GM12865 (cell line): ENCODE data around the gene TBC1D22A.

Experiments used
- DNase-seq: peaks from one replicate; pipeline ENCODE4 v3.0.0; 2010; ENCODE audit warnings: low read depth
- H3K4me3 ChIP-seq: 2 replicates; pipeline ENCODE4 v1.5.1; 2011; ENCODE audit warnings: mild to moderate bottlenecking, low read depth, low read length, control low read depth
- TF ChIP-seq, protein P1 (sequence below): IDR thresholded peaks from 2 replicates; pipeline ENCODE4 v1.5.1; 2011; ENCODE audit warnings: low read length, control low read depth, low read depth, inconsistent platforms; ENCODE audit not compliant: insufficient read depth; ENCODE audit errors: missing control alignments

TBC1D22A gene

DNA sequence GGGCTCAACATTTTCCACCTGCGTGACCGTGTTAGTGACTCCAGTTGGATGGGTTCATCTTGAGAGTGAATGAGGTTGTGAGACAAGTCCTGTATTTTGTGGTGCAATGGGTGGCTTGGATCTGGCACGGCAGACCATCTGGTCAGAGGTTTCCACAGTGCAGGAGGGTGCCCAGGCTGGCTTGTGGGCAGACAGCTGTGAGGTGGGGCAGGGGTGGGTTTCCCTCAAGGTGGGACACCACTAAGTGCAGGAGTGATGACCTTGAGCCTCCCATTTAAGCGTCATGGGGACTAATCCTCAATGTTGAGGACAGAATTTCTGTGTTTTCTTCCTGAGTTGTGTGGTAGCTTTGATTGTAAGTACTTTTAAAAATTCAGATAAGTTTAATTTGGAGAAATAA, 220.6 kb downstream of the TBC1D22A start:
- H3K4me3 ChIP-seq = no peak overlapping the region
- DNase-seq = no peak
- TF ChIP-seq, protein P1, sequence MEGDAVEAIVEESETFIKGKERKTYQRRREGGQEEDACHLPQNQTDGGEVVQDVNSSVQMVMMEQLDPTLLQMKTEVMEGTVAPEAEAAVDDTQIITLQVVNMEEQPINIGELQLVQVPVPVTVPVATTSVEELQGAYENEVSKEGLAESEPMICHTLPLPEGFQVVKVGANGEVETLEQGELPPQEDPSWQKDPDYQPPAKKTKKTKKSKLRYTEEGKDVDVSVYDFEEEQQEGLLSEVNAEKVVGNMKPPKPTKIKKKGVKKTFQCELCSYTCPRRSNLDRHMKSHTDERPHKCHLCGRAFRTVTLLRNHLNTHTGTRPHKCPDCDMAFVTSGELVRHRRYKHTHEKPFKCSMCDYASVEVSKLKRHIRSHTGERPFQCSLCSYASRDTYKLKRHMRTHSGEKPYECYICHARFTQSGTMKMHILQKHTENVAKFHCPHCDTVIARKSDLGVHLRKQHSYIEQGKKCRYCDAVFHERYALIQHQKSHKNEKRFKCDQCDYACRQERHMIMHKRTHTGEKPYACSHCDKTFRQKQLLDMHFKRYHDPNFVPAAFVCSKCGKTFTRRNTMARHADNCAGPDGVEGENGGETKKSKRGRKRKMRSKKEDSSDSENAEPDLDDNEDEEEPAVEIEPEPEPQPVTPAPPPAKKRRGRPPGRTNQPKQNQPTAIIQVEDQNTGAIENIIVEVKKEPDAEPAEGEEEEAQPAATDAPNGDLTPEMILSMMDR = no peak

DNA sequence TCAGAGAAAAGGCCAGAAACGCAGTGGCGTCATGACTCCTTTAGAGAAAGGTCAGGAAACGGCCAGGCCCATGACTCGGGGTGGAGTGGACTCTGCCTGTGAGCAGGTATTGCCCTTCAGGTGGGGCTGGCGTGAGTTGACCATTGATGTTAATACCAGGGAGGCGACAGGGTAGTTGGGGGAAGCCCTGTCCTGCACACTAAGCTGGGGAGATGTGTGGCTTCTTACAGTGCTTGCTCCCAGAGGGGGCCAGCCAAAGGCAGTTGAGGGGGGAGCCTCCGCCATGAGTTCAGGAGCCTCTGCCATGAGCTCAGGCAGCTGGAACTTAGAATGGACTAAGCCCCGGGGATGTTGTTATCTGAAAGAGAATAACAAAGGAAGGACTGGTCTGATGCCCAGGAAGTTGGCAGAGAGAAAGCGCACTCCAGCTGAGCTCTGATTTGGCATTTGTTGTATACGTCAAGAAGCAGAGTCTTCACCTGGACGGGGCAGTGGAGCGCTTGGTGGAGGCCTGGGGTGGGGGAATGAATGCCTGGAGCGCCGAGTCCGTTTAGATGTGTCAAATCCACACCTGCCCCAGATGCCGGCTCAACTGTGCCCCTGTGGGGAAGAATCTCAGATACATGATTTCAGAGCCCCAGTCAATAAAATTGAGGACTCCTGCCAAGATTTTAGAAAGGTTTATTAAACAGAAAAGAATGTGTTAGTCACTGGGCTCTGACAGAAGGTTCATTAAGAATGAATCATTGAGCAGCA, 222.5 kb downstream of the TBC1D22A start:
- H3K4me3 ChIP-seq = no peak overlapping the region
- no peak for DNase-seq
- TF ChIP-seq, protein P1 = no peak

DNA sequence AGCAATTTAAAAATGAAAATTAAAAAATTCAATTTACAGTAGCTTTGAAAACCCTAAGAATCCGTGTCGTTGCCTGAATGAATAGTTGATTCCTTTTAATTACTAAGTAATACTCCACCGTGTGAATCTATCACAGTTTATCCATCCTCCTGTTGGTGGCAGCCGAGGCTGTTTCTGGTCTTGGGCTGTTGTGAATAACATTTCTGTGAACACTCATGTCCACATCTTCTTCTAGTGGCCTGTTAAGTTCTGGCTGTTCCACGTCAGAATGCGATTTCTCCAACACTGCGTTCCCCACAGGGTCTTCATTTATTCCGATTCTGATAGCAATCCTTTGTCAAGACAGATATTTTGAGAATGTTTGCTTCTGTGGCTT, 223.0 kb downstream of the TBC1D22A start:
- H3K4me3 ChIP-seq = no peak overlapping the region
- TF ChIP-seq, protein P1 = no peak
- no peak for DNase-seq

DNA sequence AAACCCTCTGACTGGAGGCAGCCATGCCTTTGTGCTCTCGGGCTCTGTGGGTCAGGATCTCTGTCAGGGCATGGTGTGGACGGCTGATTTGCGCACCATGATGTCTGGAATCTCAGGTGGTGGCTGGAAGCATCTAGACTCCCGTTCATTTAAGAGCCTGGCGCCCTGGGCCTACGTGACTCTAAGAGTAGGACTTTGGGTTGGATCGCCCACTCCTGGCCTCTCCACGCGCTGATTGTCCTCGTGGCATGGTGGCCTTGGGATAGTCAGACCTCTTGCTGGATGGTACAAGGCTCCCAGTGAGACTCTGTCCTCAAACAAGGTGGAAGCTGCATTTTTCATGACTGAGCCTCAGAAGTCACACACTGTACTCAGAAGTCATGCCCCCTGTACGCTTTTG, 224.3 kb downstream of the TBC1D22A start:
- no peak overlapping the region for H3K4me3 ChIP-seq
- TF ChIP-seq, protein P1 = no peak
- DNase-seq = no peak

DNA sequence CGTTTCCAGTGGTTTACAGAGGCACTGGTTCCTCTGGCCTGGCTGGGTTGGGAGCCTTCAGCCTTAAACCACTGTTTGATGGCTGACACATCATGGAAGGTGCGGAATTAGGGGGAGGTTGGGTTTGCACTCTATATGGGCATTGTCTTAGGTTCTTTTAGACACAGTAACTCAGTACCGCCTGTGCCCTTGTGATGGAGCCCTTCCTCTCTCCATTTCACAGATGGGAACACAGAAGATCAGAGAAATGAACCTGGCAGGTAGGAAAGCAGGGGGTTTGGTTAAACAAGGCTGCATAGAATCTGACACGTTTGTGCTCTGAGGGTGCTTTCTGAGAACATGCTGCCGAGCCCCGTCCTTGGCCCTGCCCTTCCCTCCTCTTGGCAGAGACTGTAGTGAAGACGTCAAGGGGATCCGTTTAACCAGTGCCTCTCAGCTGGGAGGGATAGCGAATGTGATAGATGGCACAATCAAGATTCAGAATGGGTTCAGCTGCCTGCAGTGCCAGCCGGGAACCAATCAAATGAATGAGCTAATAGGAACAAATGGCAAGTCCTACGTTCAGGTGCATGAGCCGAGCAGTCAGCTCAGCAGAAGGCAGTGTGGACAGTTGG, 228.6 kb downstream of the TBC1D22A start:
- no peak for DNase-seq
- TF ChIP-seq, protein P1 = no peak
- no peak overlapping the region for H3K4me3 ChIP-seq

DNA sequence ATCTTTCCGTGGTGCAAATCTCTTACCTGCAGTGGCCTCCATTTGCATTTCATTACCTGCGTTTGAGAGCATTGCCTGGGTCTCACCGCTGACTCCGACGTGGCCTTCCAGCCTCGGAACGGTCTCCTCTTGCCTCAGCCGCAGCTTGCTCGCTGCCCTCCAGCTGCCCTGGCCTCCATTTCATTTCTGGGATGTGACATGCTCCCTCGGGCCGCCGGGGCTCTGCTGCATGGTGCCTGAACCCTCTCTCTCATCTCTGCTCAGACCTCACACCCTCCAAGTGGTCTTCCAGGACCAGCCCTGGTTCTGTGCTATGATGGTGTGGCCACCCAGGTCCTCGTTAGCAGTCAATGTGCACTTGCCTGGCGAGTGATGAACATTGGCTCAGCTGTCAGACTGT, 229.2 kb downstream of the TBC1D22A start:
- no peak overlapping the region for H3K4me3 ChIP-seq
- no peak for DNase-seq
- TF ChIP-seq, protein P1 = no peak
